Esophagus (tissue), 2 donors: ENCODE measurements around the gene PAFAH1B2. TPM values are rescaled to one million over a fixed set of nuclear protein-coding genes. Genes with fewer than 3 reads are reported as not detected.
"Not testable (repeated sequence)": the region's sequence is repeated elsewhere in the genome, so short reads cannot be mapped to it uniquely, and the experiment has no call there.

Experiments used
- H3K27ac ChIP-seq, 2 donors: one replicate each; pipeline ENCODE4 v1.5.1; 2013; ENCODE audit warnings: low read depth in 2 of 2, mild to moderate bottlenecking in 2 of 2, inconsistent platforms in 1 of 2, low read length in 1 of 2, moderate library complexity in 1 of 2
- H3K27me3 ChIP-seq, 2 donors: one replicate each; pipeline ENCODE4 v1.6.1; 2013; ENCODE audit warnings: low read length in 2 of 2, control low read depth in 1 of 2, mild to moderate bottlenecking in 1 of 2; ENCODE audit not compliant: insufficient read depth in 2 of 2, control insufficient read depth in 1 of 2
- H3K36me3 ChIP-seq, 2 donors: one replicate each; pipeline ENCODE4 v1.6.1; 2013; ENCODE audit warnings: low read length in 1 of 2; ENCODE audit not compliant: control insufficient read depth in 2 of 2, insufficient read depth in 2 of 2
- H3K4me1 ChIP-seq, 2 donors: one replicate each; pipeline ENCODE4 v1.6.1; 2013; ENCODE audit warnings: low read length in 1 of 2; ENCODE audit not compliant: control insufficient read depth in 2 of 2, insufficient read depth in 2 of 2
- H3K4me3 ChIP-seq, 2 donors: one replicate each; pipeline ENCODE4 v1.5.1; 2013; ENCODE audit warnings: low read length in 2 of 2, mild to moderate bottlenecking in 2 of 2, low read depth in 1 of 2, moderate library complexity in 1 of 2
- H3K9me3 ChIP-seq, 2 donors: one replicate each; pipeline ENCODE4 v1.6.1; 2013; ENCODE audit warnings: mild to moderate bottlenecking in 2 of 2, low read depth in 1 of 2, low read length in 1 of 2, moderate library complexity in 1 of 2; ENCODE audit not compliant: control insufficient read depth in 2 of 2, insufficient read depth in 1 of 2
- WGBS, 2 donors: extraction: QIAGEN DNeasy Blood & Tissue Kit; methylation state at CpG; one replicate each; pipeline ENCODE4 v1.1.7; 2013; 5-methylcytosine and 5-hydroxymethylcytosine counted together
- polyA plus RNA-seq, 2 donors: library from polyadenylated mRNA; stranded (reverse); fragments of 200-250 nt; gene quantifications; one replicate each; pipeline ENCODE4 v1.2.3, GENCODE V29; 2013
- donor health status: healthy with polysubstance abuse.
- donor health status: Bipolar disorder and iron deficiency.

Gene PAFAH1B2
- polyA plus RNA-seq, 2 donors = 13.9 to 14.0 TPM

DNA sequence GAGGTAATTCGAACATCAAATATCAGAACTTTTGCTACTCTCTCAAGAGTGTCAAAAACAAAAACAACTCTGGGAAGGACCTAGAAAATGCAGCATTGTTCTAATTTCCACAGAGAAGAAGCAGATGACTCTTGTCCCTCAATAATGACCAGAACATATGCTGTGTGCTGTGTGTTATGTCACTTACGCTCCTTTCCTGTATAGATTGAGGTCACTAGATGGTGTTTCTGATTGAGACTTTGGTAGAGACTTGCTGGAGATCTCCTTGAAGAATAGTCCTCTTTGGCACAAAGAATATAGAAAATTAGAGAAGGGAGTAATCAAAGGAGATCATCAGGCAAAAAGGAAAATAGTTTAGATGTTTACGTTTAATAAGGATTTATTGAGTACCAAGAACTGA, 43.5 kb upstream of the PAFAH1B2 start:
- Histone ChIP-seq H3K27ac (no peak overlapping the region), H3K4me3 (no peak overlapping the region), H3K9me3 (no peaks in the 10 kb centered on the region), H3K4me1 (peaks cover 0 to 6% of the 10 kb centered on the region in 2 donors), H3K27me3 (no peaks in the 10 kb centered on the region), H3K36me3 (no peaks in the 10 kb centered on the region)
- WGBS, 2 donors = 94 to 96% methylated on average over 3 of the region's 3 CpGs

DNA sequence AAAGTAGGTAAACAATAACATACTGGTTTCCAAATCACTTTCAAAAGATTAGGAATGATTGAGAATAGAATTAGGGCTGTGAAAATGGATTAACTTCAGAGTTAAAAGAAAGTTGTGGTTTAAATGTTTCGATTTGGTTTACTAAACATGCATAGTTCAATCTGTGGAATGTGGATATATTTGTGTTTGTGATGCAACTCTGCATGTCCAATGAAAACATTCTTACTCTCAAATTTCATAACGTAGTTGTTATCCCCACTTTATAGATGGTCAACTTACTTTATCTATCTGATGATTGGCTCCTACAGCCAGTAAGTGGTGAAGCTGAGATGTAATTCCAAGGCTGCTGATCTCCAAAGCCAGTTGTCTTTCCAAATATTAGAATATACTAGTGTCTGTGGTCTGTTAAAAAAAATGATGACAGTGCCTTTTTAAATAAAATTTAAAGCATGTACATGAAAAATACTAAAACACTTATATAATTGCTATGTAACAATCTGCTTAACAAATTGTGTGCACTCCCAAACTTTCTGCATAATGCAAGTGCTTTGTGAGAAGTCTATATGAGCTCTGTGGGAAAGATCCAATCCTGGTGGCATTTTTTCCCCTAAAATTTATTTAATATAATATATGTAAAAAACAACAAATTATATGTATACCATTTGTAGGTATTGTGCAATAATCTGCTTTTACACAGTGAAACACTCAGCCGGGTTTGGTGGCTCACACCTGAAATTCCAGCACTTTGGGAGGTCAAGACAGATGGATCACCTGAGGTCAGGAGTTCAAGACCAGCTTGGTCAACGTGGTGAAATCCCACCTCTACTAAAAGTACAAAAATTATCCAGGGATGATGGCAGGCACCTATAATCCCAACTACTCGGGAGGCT, 36.1 kb upstream of the PAFAH1B2 start:
- H3K27me3 ChIP-seq = no peaks in the 10 kb centered on the region
- peaks cover 0 to 2% of the 10 kb centered on the region in 2 donors for H3K4me1 ChIP-seq
- H3K4me3 ChIP-seq = no peak overlapping the region
- H3K27ac ChIP-seq = no peak overlapping the region
- no peaks in the 10 kb centered on the region for H3K9me3 ChIP-seq
- WGBS, 2 donors = 49 to 52% methylated on average over 5 of the region's 5 CpGs
- H3K36me3 ChIP-seq = no peaks in the 10 kb centered on the region

DNA sequence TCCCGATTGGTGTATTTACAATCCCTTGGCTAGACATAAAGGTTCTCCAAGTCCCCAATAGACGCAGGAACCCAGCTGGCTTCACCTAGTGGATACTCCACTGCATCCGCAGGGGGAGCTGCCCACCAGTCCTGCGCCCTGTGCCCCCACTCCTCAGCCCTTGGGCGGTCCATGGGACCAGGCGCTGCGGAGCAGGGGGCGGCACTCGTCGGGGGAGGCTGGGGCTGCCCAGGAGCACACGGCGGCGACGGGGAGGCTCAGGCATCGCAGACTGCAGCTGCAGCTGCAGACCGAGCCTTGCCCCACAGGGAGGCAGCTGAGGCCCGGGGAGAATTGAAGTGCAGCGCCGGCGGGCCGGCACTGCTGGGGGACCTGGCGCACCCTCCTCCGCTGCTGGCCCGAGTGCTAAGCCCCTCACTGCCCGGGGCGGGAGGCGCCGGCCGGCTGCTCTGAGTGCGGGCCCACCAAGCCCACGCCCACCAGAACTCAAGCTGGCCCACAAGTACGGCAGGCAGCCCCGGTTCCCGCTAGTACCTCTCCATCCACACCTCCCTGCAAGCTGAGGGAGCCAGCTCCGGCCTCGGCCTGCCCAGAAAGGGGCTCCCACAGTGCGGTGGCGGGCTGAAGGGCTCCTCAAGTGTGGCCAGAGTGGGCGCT, 33.7 kb upstream of the PAFAH1B2 start:
- Histone ChIP-seq H3K4me3 (no peak overlapping the region), H3K27me3 (no peaks in the 10 kb centered on the region), H3K9me3 (no peaks in the 10 kb centered on the region), H3K36me3 (no peaks in the 10 kb centered on the region), H3K4me1 (peaks cover 0 to 2% of the 10 kb centered on the region in 2 donors), H3K27ac (no peak overlapping the region)
- 92 to 97% methylated on average over 31 to 39 of the region's 39 CpGs for WGBS, 2 donors

DNA sequence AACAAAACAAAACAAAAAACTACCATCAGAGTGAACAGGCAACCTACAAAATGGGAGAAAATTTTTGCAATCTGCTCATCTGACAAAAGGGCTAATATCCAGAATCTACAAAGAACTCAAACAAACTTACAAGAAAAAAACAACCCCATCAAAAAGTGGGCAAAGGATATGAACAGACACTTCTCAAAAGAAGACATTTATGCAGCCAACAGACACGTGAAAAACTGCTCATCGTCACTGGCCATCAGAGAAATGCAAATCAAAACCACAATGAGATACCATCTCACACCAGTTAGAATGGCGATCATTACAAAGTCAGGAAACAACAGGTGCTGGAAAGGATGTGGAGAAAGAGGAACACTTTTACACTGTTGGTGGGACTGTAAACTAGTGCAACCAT, 31.6 kb upstream of the PAFAH1B2 start:
- H3K9me3 ChIP-seq, H3K4me3 ChIP-seq, H3K27ac ChIP-seq, H3K4me1 ChIP-seq, H3K36me3 ChIP-seq, H3K27me3 ChIP-seq: not testable (repeated sequence)
- 66 to 70% methylated on average over 3 of the region's 3 CpGs for WGBS, 2 donors

DNA sequence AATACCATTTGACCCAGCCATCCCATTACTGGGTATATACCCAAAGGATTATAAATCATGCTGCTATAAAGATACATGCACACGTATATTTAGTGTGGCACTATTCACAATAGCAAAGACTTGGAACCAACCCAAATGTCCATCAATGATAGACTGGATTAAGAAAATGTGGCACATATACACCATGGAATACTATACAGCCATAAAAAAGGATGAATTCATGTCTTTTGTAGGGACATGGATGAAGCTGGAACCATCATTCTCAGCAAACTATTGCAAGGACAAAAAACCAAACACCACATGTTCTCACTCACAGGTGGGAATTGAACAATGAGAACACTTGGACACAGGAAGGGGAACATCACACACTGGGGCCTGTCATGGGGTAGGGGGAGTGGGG, 31.1 kb upstream of the PAFAH1B2 start:
- H3K27me3 ChIP-seq, H3K27ac ChIP-seq, H3K4me1 ChIP-seq, H3K36me3 ChIP-seq, H3K4me3 ChIP-seq, H3K9me3 ChIP-seq: not testable (repeated sequence)
- 77 to 80% methylated on average over 1 of the region's 1 CpG for WGBS, 2 donors

DNA sequence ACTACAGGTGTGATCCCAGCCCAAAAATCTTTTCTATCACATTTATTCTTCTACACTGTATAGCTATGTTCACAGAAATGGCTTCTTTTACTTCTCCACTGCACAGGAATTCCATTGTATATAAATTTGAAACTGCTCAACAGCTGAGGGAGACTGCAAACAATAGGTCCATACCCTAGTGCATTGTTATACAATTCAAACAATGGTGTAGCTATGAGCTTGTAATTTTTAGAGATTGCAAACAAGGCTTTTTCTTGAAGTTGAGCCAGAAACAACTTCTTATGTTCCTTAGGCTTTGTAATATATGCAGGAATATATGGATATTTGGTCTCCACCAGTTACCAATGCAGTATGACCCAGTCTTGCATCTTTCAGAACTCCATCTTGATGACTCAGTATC, 26.4 kb upstream of the PAFAH1B2 start:
- Histone ChIP-seq H3K36me3 (no peaks in the 10 kb centered on the region), H3K4me1 (no peaks in the 10 kb centered on the region), H3K9me3 (no peaks in the 10 kb centered on the region), H3K4me3 (no peak overlapping the region), H3K27me3 (no peaks in the 10 kb centered on the region), H3K27ac (no peak overlapping the region)

DNA sequence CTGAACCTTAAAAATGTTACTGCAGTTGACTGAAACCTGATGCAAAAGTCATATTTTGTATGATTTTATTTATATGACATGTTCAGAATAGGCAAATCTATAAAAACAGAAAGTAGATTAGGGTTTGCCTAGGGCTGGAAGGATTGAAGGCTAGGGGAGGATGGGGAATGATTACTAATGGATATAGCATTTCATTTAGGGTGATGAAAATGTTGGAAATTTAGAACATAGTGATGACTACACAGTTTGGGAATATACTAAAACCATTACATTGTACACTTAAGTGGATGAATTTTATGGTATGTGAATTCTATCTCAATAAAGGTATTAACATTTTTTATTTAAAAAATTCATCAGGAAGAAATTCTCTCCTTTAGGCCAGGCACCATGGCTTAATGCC, 22.9 kb upstream of the PAFAH1B2 start:
- no peaks in the 10 kb centered on the region for H3K9me3 ChIP-seq
- no peaks in the 10 kb centered on the region for H3K4me1 ChIP-seq
- H3K36me3 ChIP-seq = no peaks in the 10 kb centered on the region
- no peaks in the 10 kb centered on the region for H3K27me3 ChIP-seq
- no peak overlapping the region for H3K27ac ChIP-seq
- no peak overlapping the region for H3K4me3 ChIP-seq

DNA sequence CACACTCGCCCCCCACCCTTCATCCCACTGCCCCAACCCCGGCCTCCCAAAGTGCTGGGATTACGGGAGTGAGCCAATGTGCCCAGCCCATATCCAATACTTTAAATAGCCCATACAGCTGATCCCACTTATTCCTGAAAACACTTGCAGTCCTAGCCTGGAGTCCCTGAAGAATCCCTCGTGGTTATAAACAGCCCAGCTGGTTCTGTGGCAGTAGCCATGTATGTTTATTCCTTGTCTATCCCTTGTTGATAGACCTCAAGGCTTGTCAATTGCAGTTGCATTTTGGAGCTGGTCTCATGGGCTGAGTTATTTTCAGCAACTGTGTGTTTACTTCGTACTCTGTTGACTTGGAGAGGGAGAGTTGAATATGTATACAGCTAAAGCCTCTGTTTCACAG, 21.5 kb upstream of the PAFAH1B2 start:
- Histone ChIP-seq H3K36me3 (no peaks in the 10 kb centered on the region), H3K27ac (no peak overlapping the region), H3K27me3 (no peaks in the 10 kb centered on the region), H3K4me1 (no peaks in the 10 kb centered on the region), H3K9me3 (no peaks in the 10 kb centered on the region), H3K4me3 (no peak overlapping the region)
- 69 to 71% methylated on average over 5 of the region's 5 CpGs for WGBS, 2 donors

DNA sequence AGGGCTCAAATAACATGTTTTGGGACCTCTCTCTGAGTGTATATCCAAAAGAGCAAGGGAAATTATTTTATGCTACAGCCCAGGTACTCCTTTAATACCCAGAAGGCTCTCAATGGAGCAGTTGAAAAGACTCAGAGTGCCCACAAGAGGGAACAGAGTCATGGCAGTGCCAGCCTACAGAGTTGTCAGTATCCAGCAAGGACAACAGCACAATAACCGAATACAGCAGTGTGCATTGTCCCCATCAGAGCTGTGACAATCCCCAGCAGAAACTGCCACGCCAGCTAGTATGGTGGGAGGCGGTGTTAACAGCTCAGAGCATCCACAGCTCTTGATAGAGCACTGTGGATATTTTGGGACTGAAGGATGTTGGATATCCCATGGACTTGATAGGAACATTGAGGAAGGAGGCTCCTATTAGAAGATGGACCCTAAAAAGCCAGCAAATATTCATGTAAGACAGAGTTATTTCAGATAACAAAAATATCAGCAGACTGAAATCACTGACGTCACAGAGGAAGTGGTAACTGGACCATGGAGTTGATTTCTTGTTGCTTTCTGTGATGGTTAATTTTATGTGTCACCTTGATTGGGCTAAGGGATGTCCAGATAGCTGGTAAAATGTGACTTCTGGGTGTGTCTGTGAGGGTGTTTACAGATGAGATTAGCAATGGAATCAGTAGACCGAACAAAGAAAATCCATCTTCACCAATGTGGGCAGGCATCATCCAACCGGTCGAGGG, 17.7 kb upstream of the PAFAH1B2 start:
- Histone ChIP-seq H3K27ac (no peak overlapping the region), H3K36me3 (no peaks in the 10 kb centered on the region), H3K4me1 (no peaks in the 10 kb centered on the region), H3K27me3 (no peaks in the 10 kb centered on the region), H3K9me3 (no peaks in the 10 kb centered on the region), H3K4me3 (no peak overlapping the region)
- WGBS, 2 donors = 80 to 81% methylated on average over 7 of the region's 7 CpGs
